ENCODE measurements around the gene TOX3. TPM values are rescaled to one million over a fixed set of nuclear protein-coding genes. Genes with fewer than 3 reads are reported as not detected.

TOX3 gene
- total and polyA plus RNA-seq, 11 donors, result 0.17 TPM; not detected in 10

GRCh38 chr16:52578829-52579498 lies 32.0 kb upstream of the TOX3 start:
- intact Hi-C loops (cut with DNase I), result no loop called here
- no peak for TF ChIP-seq POLR2A (IDR thresholded peaks at IDR 0.05)
- TF ChIP-seq, protein P1, sequence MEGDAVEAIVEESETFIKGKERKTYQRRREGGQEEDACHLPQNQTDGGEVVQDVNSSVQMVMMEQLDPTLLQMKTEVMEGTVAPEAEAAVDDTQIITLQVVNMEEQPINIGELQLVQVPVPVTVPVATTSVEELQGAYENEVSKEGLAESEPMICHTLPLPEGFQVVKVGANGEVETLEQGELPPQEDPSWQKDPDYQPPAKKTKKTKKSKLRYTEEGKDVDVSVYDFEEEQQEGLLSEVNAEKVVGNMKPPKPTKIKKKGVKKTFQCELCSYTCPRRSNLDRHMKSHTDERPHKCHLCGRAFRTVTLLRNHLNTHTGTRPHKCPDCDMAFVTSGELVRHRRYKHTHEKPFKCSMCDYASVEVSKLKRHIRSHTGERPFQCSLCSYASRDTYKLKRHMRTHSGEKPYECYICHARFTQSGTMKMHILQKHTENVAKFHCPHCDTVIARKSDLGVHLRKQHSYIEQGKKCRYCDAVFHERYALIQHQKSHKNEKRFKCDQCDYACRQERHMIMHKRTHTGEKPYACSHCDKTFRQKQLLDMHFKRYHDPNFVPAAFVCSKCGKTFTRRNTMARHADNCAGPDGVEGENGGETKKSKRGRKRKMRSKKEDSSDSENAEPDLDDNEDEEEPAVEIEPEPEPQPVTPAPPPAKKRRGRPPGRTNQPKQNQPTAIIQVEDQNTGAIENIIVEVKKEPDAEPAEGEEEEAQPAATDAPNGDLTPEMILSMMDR (IDR thresholded peaks at IDR 0.05), result no peak
- Histone ChIP-seq H3K27me3 (peaks cover 0 to 6% (median 0%) of the 10 kb centered on the region in 9 donors), H3K27ac (no peak overlapping the region), H3K4me1 (no peaks in the 10 kb centered on the region), H3K4me3 (no peak overlapping the region), H3K36me3 (no peaks in the 10 kb centered on the region), H3K9me3 (no peaks in the 10 kb centered on the region)
- DNase-seq, result no peak
- 65 to 84% (median 79%) methylated on average over 4 of the region's 4 CpGs for WGBS, 4 donors
- no peak for ATAC-seq

DNA sequence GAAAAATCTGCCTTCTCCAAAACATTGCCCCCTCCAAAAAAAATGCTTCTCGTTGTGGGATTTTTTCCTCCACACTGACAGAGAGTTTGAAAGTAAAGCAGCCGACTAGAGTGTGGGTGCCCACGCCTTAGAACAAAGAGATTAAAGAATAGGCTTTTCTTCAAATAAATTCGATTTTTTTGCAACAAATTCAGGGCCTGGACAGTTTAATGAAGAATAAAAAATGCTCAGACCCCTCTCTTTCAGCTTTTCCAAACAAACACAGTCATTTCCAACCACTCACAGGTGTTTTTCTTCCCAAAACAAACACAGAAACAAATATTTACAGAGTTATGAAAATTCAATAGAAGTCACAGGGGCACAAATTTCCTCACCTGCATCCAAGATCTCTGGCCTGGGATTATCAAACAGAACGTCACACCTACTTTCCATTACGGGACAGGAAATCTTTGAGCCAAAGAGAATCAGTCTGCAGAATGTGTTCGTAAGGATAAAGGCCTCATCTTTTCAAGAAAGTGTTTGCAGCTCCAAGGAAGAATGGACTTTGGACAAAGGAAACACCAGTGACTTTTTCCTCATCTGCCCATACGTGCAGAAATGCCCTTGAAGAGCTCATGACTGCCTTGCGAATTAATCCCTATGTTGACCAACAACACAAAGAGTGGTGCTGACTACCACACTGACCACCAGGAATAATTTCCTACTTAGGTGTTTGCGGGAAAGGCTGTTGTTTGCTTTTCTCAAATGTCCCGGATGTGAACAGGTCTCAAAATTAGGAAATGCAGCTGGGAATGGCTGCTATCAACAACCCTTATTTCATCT lies 31.3 kb upstream of the TOX3 start:
- H3K36me3 ChIP-seq, result no peaks in the 10 kb centered on the region
- TF ChIP-seq, protein P1 (IDR thresholded peaks at IDR 0.05), result no peak
- no peak for TF ChIP-seq POLR2A (IDR thresholded peaks at IDR 0.05)
- H3K27me3 ChIP-seq, result peaks cover 0 to 6% (median 0%) of the 10 kb centered on the region in 9 donors
- no peak overlapping the region for H3K4me3 ChIP-seq
- H3K27ac ChIP-seq, result no peak overlapping the region
- no peaks in the 10 kb centered on the region for H3K4me1 ChIP-seq
- intact Hi-C loops (cut with DNase I), result no loop called here
- DNase-seq (no peak), ATAC-seq (no peak)
- no peaks in the 10 kb centered on the region for H3K9me3 ChIP-seq
- WGBS, 4 donors, result 73 to 81% (median 79%) methylated on average over 11 of the region's 11 CpGs

DNA sequence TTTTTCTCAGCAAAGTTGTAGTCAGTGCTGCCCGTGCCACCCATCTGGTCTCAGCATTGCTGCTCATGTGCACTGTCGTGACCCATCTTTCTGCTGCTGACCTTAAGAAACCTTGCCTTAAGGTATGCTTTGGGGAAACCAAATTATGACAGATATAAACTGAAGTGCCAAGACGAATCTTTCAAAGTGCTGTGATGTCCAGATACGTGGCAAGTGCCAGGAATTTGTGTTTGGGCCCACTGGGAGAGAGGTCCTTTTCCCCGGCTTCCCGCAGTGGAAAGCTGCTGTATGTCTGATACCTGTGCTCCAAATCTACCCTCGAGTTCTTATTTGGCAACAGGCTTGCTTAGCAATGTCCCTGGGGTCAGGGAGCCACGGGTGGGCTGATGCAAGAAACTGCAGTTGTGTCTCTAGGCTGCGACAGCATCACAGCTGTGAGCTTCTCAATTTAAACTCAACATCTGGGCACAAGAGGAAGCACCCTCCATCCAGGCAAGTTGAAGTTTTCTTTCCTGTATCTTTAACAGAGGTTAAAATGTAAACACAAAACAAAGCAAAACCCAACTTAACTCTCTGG lies 30.3 kb upstream of the TOX3 start:
- TF ChIP-seq, protein P1 (IDR thresholded peaks at IDR 0.05), result no peak
- no peak for TF ChIP-seq POLR2A (IDR thresholded peaks at IDR 0.05)
- no peak for ATAC-seq
- intact Hi-C loops (cut with DNase I), result no loop called here
- no peak overlapping the region for H3K4me3 ChIP-seq
- DNase-seq, result no peak
- H3K27ac ChIP-seq, result no peak overlapping the region
- no peaks in the 10 kb centered on the region for H3K9me3 ChIP-seq
- no peaks in the 10 kb centered on the region for H3K4me1 ChIP-seq
- WGBS, 4 donors, result 72 to 80% (median 78%) methylated on average over 9 of the region's 9 CpGs
- peaks cover 0 to 6% (median 0%) of the 10 kb centered on the region in 9 donors for H3K27me3 ChIP-seq
- H3K36me3 ChIP-seq, result no peaks in the 10 kb centered on the region

Data from heart left ventricle (tissue), 16 donors.